Limb (tissue), 2 donors: ENCODE measurements around the gene CCT6B.

ENCODE experiments used
- DNase-seq, 2 donors: peaks; one replicate each; pipeline ENCODE4 v3.0.0-alpha.2; 2016; ENCODE audit errors: extremely low spot score in 2 of 2

Gene CCT6B

DNA sequence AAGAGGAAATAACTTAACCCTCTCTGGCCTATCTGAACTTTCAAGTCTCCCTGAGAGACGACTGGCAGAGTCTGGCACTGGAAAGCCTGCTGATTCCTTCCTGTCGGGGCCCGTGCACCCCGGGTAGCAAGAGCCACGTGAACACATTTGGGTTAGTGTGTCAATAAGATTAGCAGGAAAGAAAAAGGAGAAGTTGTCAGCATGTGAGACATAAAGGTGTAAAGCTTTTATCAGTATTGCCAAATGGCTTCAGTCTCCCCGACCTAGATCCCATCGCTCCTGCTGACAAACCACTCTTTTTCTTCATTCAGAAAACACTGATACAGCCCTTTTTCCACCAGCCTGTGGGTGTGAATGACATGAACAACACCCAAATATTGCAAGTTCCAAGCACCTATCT is 74.4 kb downstream of the CCT6B start:
- DNase-seq = no peak

DNA sequence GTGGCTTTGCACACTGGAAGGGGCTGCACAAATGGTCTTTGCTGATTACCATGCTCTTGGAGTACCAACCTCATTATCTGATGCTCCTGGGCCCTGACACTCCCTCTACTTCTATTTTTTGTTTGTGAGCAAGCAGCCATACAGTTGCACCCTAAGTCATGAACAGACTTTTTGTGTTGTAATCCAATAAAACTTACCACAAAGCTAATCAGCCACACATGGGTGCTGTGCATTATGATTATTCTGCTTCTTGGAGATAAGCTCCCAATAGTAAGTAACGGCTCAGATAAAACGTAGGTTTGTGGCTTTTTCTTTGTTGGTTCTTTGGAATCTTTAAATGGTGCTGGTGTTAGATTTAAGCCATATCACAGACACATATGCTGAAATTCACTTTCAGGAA is 76.2 kb downstream of the CCT6B start:
- DNase-seq = no peak

DNA sequence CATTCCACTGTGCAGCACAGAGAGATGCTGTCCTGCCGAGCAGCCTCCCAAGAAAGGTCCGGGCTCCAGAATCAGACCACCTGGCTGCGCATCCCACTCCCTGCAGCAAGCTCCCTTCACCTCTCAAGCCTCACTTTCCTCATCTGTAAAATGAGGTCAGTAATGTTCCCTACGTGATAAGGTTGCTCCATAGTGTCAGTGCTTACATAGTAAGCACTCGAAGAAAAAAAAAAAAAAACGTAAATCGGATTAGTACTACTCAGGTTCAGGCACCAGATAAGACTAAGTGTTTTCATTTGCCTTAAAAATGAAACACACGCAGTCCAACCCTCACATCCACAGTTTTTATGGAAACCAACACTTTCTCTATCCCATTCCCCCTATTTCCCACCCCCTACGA is 76.7 kb downstream of the CCT6B start:
- DNase-seq = no peak

DNA sequence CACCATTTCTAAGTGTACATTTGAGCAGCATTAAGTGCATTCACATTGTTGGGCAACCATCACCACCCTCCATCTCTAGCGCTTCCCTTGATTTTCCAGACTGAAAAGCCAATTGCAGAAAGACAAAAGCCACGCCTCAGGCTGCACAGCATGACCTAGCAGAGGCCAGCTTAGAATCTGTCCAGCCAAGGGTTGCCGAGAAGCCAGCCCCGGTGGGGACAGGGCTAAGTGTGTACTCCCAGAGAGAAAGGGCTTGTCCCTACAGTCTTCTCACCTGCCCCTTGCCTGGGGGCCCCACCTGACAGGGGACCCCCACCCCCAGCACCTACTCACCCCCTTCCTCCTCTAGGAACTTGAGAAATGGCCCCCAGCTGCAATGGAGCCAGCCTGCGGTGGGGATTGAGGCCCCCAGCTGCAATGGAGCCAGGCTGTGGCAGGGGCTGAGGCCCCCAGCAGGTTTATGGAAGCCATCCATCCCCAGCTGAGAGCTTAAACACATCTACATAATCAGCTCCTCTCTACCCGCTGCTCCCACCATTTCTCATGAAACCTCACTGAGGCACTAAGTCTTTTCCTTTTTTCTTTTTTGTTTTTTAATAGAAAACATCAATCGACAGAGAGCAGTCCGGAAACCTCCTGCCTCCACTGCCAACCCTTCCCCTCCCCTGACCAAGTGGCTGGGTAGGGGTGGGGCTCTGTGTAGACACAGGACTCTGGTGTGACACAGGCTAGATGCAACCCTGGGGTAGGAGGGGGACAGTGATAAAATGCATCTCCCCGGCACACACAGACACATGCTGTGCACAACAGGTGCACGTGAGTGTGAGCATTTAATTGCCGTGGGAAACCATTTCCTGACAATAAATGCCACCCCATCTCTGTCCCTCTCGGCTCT is 77.9 kb downstream of the CCT6B start:
- DNase-seq = no peak

DNA sequence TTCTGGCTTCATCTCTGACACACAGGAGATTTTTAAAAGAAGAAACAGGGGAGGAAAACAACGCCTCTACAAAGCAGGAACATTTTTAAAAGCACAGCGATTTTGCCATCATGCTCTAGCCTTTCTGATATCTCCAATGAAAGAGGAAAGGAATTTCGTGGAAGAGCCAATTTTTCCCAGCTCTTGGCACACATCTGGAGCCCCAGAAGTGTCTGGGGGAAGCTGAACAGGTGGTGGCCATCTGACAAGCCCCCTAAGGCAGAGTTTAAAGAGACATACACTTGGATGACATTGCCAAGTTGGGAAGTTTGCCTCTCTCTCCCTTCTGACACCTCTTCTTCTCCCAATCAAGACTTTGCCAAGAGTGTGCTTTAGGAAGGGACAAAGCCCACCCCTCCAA is 82.1 kb downstream of the CCT6B start:
- DNase-seq = peak in 1 of 2 donors; percentile 21
